GM19372 (cell line): ENCODE results near the gene RGS17.
"Not testable (repeated sequence)": the region's sequence is repeated elsewhere in the genome, so short reads cannot be mapped to it uniquely, and the experiment has no call there.

Experiments
- ATAC-seq: cut with Tn5 transposase; IDR thresholded peaks from one replicate; pipeline ENCODE4 v1.9.1; 2021; ENCODE audit warnings: mild to moderate bottlenecking, low read depth, moderate library complexity; ENCODE audit not compliant: unreplicated experiment

Gene RGS17

GRCh38 chr6:153131037-153131981 is at the start of gene RGS17:
Gene RGS17 (minus strand): TSS chr6:153131282. CDS start chr6:153044018, 87,264 bp downstream.
- ATAC-seq = peak; percentile 63

GRCh38 chr6:153172815-153173214 is 41.7 kb upstream of the RGS17 start:
- no peak for ATAC-seq

- no peak for ATAC-seq
Observed at GRCh38 chr6:153170511-153170910, 39.4 kb upstream of the RGS17 start.

GRCh38 chr6:153167907-153168306 is 36.8 kb upstream of the RGS17 start:
- ATAC-seq = no peak

GRCh38 chr6:153167061-153167891 is 36.2 kb upstream of the RGS17 start:
- no peak for ATAC-seq

- no peak for ATAC-seq
Observed at GRCh38 chr6:153162646-153163045, 31.6 kb upstream of the RGS17 start.

GRCh38 chr6:153162172-153162571 is 31.1 kb upstream of the RGS17 start:
- no peak for ATAC-seq

- no peak for ATAC-seq
Observed at GRCh38 chr6:153160221-153160620, 29.1 kb upstream of the RGS17 start.

- ATAC-seq = no peak
Observed at GRCh38 chr6:153150752-153151440, 19.8 kb upstream of the RGS17 start.

GRCh38 chr6:153150371-153150751 is 19.3 kb upstream of the RGS17 start:
- ATAC-seq = no peak

GRCh38 chr6:153149891-153150290 is 18.8 kb upstream of the RGS17 start:
- no peak for ATAC-seq

GRCh38 chr6:153146413-153146812 is 15.3 kb upstream of the RGS17 start:
- ATAC-seq = no peak

- ATAC-seq = no peak
Observed at GRCh38 chr6:153145591-153145990, 14.5 kb upstream of the RGS17 start.

GRCh38 chr6:153143200-153143599 is 12.1 kb upstream of the RGS17 start:
- ATAC-seq = no peak

- no peak for ATAC-seq
Observed at GRCh38 chr6:153140299-153140698, 9.2 kb upstream of the RGS17 start.

- no peak for ATAC-seq
Observed at GRCh38 chr6:153138930-153139329, 7.8 kb upstream of the RGS17 start.

GRCh38 chr6:153135681-153136080 is 4.6 kb upstream of the RGS17 start:
- ATAC-seq = no peak

- ATAC-seq = not testable (repeated sequence)
Observed at GRCh38 chr6:153133667-153134066, 2.6 kb upstream of the RGS17 start.

- peak; percentile 13 for ATAC-seq
Observed at GRCh38 chr6:153130515-153131036, 506 bp downstream of the RGS17 start.

GRCh38 chr6:153129873-153130514 is 1.1 kb downstream of the RGS17 start:
- no peak for ATAC-seq
